ENCODE measurements around the gene ZNF681. TPM values are rescaled to one million over a fixed set of nuclear protein-coding genes. Genes with fewer than 3 reads are reported as not detected.

Gene ZNF681
- total and polyA plus RNA-seq, 9 of the 15 experiments (the other 6 are each of a cell fraction or from before 2014, with no cell fraction given) = 2.8 to 8.6 (median 4.1) TPM

GRCh38 chr19:23770672-23771250 lies 12.1 kb upstream of the ZNF681 start:
- H3K27ac ChIP-seq (ENCODE audit: extremely low read depth, low read depth, low read length) = no peak overlapping the region
- H2AFZ ChIP-seq (ENCODE audit: low read depth, low read length) = no peak overlapping the region
- H3K9ac ChIP-seq (ENCODE audit: insufficient read depth in 1 of 2, low read depth in 2 of 2, low read length in 2 of 2) = no peak overlapping the region
- WGBS (ENCODE audit: insufficient coverage, low coverage, missing lambda C conversion rate) = 0% methylated on average over 1 of the region's 1 CpG
- H3K36me3 ChIP-seq (ENCODE audit: control insufficient read depth, insufficient read depth, low read length) = peaks cover 56% of the 10 kb centered on the region
- no peaks in the 10 kb centered on the region; the same call in 1 of the 2 replicates for H4K20me1 ChIP-seq (replicated peaks; ENCODE audit: control insufficient read depth, insufficient read depth, low read length)
- TF ChIP-seq CBFA2T3 (IDR thresholded peaks at IDR 0.05) (peak; percentile 68), CBFA2T2 (conservative IDR thresholded peaks at IDR 0.05) (peak; percentile 53), ATF3 (IDR thresholded peaks at IDR 0.05) (no peak), ATF3 (CRISPR knock-in tag; conservative IDR thresholded peaks at IDR 0.05) (no peak)
- TSS peak; percentile 11 for BruUV-seq (replicated peaks)
- no peak for FAIRE-seq
- no peak overlapping the region for H3K4me2 ChIP-seq (ENCODE audit: insufficient read depth, low read length)
- peak in 1 of 4 experiments; percentile 25 for DNase-seq (ENCODE audit: extremely low read depth in 1 of 4, low spot score in 3 of 4)
- no peak overlapping the region for H3K4me3 ChIP-seq
- in situ Hi-C loops (cut with MboI) = no loop called here
- peaks cover 83% of the 10 kb centered on the region for H3K79me2 ChIP-seq (ENCODE audit: control insufficient read depth, insufficient read depth, low read length)
- no peaks in the 10 kb centered on the region for H3K9me3 ChIP-seq (replicated peaks; ENCODE audit: control insufficient read depth, insufficient read depth, low read depth, low read length)
- POLR2A ChIA-PET = no interaction called here
- peaks cover 4% of the 10 kb centered on the region for H3K9me1 ChIP-seq (ENCODE audit: control insufficient read depth, insufficient read depth, low read length)
- CTCF ChIA-PET (ENCODE audit: low intra/inter-chr PET ratio) = no interaction called here
- peaks cover 0 to 7% of the 10 kb centered on the region in 2 experiments; a peak in 3 of 5 replicates for H3K4me1 ChIP-seq (replicated peaks in 1 of 2; ENCODE audit: control insufficient read depth in 2 of 2, insufficient read depth in 2 of 2, low read length in 2 of 2)
- ATAC-seq = peak; percentile 27; the same call in 2 of the 3 replicates
- no peaks in the 10 kb centered on the region for H3K27me3 ChIP-seq (ENCODE audit: control insufficient read depth in 2 of 2, insufficient read depth in 2 of 2, low read length in 2 of 2)
- intact Hi-C loops (cut with micrococcal nuclease) = no loop called here
